AG04450 (cell line): ENCODE data around the gene ALB. TPM values are rescaled to one million over a fixed set of nuclear protein-coding genes. Genes with fewer than 3 reads are reported as not detected.

ENCODE experiments used
- CTCF ChIA-PET: fragments of 300-600, 350-600 bp; formaldehyde crosslinking; extraction: SDS; loops from one replicate; lab custom pipeline; 2022; ENCODE audit warnings: antibody characterized with exemption, inconsistent platforms; lab: Charles Lee
- POLR2A ChIA-PET: fragments of 350-600 bp; formaldehyde crosslinking; extraction: SDS; loops from one replicate; lab custom pipeline; 2021; ENCODE audit warnings: antibody characterized with exemption, inconsistent platforms; lab: Yijun Ruan, JAX
- DNase-seq: peaks from one replicate; pipeline ENCODE4 v3.0.0-alpha.2; 2011; ENCODE audit warnings: low read depth, low spot score
- H3K27ac ChIP-seq: one replicate; pipeline ENCODE4 v1.5.1; 2012; ENCODE audit warnings: low read depth, low read length, control low read depth
- H3K27me3 ChIP-seq: one replicate; pipeline ENCODE4 v1.6.0; 2012; ENCODE audit warnings: low read length; ENCODE audit not compliant: control insufficient read depth, insufficient read depth
- H3K4me3 ChIP-seq: 2 replicates; pipeline ENCODE4 v1.5.1; 2011; ENCODE audit warnings: mild to moderate bottlenecking, low read depth, low read length, control low read depth
- H3K9me3 ChIP-seq: 2 replicates; pipeline ENCODE4 v1.5.1; 2012; ENCODE audit warnings: low read length; ENCODE audit not compliant: control insufficient read depth, insufficient read depth
- polyA plus RNA-seq: library from polyadenylated mRNA; depleted of rRNA; stranded (reverse); fragments of >200 nt; gene quantifications from 2 replicates; pipeline ENCODE4 v1.2.3, GENCODE V29; 2011
- TF ChIP-seq, protein P1 (sequence below): IDR thresholded peaks from 2 replicates; pipeline ENCODE4 v1.5.1; 2011; ENCODE audit warnings: low read depth, low read length, control low read depth, inconsistent platforms

Gene ALB
- polyA plus RNA-seq, 1 experiment, result not detected

DNA sequence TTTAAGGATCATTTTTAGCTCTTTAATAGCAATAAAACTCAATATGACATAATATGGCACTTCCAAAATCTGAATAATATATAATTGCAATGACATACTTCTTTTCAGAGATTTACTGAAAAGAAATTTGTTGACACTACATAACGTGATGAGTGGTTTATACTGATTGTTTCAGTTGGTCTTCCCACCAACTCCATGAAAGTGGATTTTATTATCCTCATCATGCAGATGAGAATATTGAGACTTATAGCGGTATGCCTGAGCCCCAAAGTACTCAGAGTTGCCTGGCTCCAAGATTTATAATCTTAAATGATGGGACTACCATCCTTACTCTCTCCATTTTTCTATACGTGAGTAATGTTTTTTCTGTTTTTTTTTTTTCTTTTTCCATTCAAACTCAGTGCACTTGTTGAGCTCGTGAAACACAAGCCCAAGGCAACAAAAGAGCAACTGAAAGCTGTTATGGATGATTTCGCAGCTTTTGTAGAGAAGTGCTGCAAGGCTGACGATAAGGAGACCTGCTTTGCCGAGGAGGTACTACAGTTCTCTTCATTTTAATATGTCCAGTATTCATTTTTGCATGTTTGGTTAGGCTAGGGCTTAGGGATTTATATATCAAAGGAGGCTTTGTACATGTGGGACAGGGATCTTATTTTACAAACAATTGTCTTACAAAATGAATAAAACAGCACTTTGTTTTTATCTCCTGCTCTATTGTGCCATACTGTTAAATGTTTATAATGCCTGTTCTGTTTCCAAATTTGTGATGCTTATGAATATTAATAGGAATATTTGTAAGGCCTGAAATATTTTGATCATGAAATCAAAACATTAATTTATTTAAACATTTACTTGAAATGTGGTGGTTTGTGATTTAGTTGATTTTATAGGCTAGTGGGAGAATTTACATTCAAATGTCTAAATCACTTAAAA is 15.3 kb downstream of the ALB start:
- DNase-seq, result no peak
- CTCF ChIA-PET, result interaction anchor here (0.6 to 2.5 kb wide), 4 partner anchors 16 to 111 kb away, joined by 3 to 9 read pairs (median 3); no protein-coding TSS in a partner anchor
- Histone ChIP-seq H3K9me3 (no peaks in the 10 kb centered on the region), H3K27ac (no peak overlapping the region), H3K4me3 (no peak overlapping the region), H3K27me3 (no peaks in the 10 kb centered on the region)
- TF ChIP-seq, protein P1, sequence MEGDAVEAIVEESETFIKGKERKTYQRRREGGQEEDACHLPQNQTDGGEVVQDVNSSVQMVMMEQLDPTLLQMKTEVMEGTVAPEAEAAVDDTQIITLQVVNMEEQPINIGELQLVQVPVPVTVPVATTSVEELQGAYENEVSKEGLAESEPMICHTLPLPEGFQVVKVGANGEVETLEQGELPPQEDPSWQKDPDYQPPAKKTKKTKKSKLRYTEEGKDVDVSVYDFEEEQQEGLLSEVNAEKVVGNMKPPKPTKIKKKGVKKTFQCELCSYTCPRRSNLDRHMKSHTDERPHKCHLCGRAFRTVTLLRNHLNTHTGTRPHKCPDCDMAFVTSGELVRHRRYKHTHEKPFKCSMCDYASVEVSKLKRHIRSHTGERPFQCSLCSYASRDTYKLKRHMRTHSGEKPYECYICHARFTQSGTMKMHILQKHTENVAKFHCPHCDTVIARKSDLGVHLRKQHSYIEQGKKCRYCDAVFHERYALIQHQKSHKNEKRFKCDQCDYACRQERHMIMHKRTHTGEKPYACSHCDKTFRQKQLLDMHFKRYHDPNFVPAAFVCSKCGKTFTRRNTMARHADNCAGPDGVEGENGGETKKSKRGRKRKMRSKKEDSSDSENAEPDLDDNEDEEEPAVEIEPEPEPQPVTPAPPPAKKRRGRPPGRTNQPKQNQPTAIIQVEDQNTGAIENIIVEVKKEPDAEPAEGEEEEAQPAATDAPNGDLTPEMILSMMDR, result no peak
- POLR2A ChIA-PET, result no interaction called here

- no peak overlapping the region for H3K27ac ChIP-seq
- POLR2A ChIA-PET, result no interaction called here
- no peak for DNase-seq
- no peak overlapping the region for H3K4me3 ChIP-seq
- no peaks in the 10 kb centered on the region for H3K9me3 ChIP-seq
- TF ChIP-seq, protein P1, result no peak
- no peaks in the 10 kb centered on the region for H3K27me3 ChIP-seq
- CTCF ChIA-PET, result interaction anchor here (1.0 to 2.5 kb wide), 2 partner anchors 14 to 26 kb away, joined by 3 to 9 read pairs; no protein-coding TSS in a partner anchor
Observed at GRCh38 chr4:73420615-73421014, 16.5 kb downstream of the ALB start.

- no peak overlapping the region for H3K4me3 ChIP-seq
- TF ChIP-seq, protein P1, result no peak
- POLR2A ChIA-PET, result no interaction called here
- H3K27ac ChIP-seq, result no peak overlapping the region
- CTCF ChIA-PET, result no interaction called here
- no peak for DNase-seq
- no peaks in the 10 kb centered on the region for H3K27me3 ChIP-seq
- H3K9me3 ChIP-seq, result no peaks in the 10 kb centered on the region
Observed at GRCh38 chr4:73421708-73422457, 17.8 kb downstream of the ALB start.

DNA sequence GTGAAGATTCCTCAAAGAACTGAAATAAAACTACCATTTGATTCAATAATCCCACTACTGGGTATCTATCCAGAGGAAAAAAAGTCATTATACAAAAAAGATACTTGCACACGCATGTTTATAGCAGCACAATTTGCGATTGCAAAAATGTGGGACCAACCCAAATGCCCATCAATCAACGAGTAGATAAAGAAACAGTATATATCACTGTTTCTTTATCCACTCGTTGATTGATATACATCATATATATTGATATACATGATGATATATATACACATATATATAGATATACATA is 18.3 kb downstream of the ALB start:
- POLR2A ChIA-PET, result no interaction called here
- Histone ChIP-seq H3K9me3 (no peaks in the 10 kb centered on the region), H3K27ac (no peak overlapping the region), H3K4me3 (no peak overlapping the region), H3K27me3 (no peaks in the 10 kb centered on the region)
- no peak for DNase-seq
- TF ChIP-seq, protein P1, result no peak
- CTCF ChIA-PET, result no interaction called here

GRCh38 chr4:73423184-73423583 is 19.1 kb downstream of the ALB start:
- H3K27me3 ChIP-seq, result peaks cover under 1% of the 10 kb centered on the region
- H3K9me3 ChIP-seq, result no peaks in the 10 kb centered on the region
- ChIA-PET CTCF (no interaction called here), POLR2A (no interaction called here)
- no peak for DNase-seq
- TF ChIP-seq, protein P1, result no peak
- H3K4me3 ChIP-seq, result no peak overlapping the region
- no peak overlapping the region for H3K27ac ChIP-seq
